ENCODE data around the gene SEMA3D.

GRCh38 chr7:84948634-84949033 lies 238.2 kb downstream of the SEMA3D start:
- TF ChIP-seq USF2 (IDR thresholded peaks at IDR 0.05; ENCODE audit: low read depth, low read length) (no peak), CHD1 (IDR thresholded peaks at IDR 0.05; ENCODE audit: low read depth, low read length) (no peak)
